ENCODE data around the gene HS2ST1.

The HS2ST1 gene

DNA sequence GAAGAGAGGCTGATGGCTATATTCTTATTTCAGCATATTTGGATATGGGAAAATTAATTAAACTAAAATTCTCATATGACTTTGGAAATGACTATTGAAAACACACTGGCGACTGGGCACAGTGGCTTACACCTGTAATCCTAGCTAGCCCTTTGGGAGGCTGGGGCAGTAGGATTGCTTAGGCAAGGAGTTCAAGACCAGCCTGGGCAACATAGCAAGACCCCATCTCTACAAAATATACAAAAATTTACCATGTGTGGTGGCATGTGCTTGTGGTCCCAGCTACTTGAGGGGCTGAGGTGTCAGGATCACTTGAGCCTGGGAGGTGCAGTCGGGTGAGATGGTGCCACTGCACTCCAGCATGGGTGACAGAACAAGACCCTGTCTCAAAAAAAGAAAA, 26.2 kb downstream of the HS2ST1 start:
- Histone ChIP-seq H2AFZ (ENCODE audit: low read length) (no peak overlapping the region), H3K4me2 (ENCODE audit: low read length) (no peak overlapping the region), H3K27me3 (ENCODE audit: insufficient read depth, low read length) (no peaks in the 10 kb centered on the region), H4K20me1 (ENCODE audit: insufficient read depth, low read length) (no peaks in the 10 kb centered on the region), H3K79me2 (ENCODE audit: insufficient read depth, low read length) (peaks cover 93% of the 10 kb centered on the region), H3K9me3 (ENCODE audit: low read length) (no peaks in the 10 kb centered on the region), H3K27ac (ENCODE audit: low read depth, low read length, poor library complexity, severe bottlenecking) (no peak overlapping the region), H3K4me1 (ENCODE audit: insufficient read depth, low read length, severe bottlenecking) (peaks cover 33% of the 10 kb centered on the region), H3K9ac (ENCODE audit: low read length) (no peak overlapping the region), H3K36me3 (ENCODE audit: insufficient read depth, low read length) (no peaks in the 10 kb centered on the region), H3K4me3 (ENCODE audit: low read depth, low read length, poor library complexity, severe bottlenecking) (no peak overlapping the region), H3K9me2 (ENCODE audit: low read depth, low read length) (no peaks in the 10 kb centered on the region), H3F3A (ENCODE audit: insufficient read depth, low read length) (no peaks in the 10 kb centered on the region)
- TF ChIP-seq EZH2 (IDR thresholded peaks at IDR 0.05; ENCODE audit: borderline replicate concordance, low read length): no peak
- TF ChIP-seq, protein P1, sequence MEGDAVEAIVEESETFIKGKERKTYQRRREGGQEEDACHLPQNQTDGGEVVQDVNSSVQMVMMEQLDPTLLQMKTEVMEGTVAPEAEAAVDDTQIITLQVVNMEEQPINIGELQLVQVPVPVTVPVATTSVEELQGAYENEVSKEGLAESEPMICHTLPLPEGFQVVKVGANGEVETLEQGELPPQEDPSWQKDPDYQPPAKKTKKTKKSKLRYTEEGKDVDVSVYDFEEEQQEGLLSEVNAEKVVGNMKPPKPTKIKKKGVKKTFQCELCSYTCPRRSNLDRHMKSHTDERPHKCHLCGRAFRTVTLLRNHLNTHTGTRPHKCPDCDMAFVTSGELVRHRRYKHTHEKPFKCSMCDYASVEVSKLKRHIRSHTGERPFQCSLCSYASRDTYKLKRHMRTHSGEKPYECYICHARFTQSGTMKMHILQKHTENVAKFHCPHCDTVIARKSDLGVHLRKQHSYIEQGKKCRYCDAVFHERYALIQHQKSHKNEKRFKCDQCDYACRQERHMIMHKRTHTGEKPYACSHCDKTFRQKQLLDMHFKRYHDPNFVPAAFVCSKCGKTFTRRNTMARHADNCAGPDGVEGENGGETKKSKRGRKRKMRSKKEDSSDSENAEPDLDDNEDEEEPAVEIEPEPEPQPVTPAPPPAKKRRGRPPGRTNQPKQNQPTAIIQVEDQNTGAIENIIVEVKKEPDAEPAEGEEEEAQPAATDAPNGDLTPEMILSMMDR (IDR thresholded peaks at IDR 0.05; ENCODE audit: low read length): no peak

DNA sequence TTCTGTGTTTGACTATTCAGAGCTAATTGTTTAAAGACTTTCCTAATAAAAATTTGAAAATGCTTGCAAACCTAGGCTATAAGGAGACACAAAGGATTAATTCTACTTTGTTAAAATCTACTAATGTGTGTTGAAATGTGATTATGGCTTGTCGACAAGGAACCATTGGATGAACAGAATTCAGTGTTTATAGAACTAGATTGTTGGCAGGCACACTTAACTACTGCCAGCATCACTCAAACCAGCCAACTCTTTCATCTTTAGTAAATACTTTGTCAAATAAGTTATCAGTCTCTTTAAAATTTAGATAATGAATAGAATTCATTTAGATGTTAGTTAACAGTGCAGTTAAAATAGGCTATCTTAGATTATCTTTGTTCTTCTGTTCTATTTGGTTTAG, 27.6 kb downstream of the HS2ST1 start:
- Histone ChIP-seq H3K36me3 (ENCODE audit: insufficient read depth, low read length) (no peaks in the 10 kb centered on the region), H3K79me2 (ENCODE audit: insufficient read depth, low read length) (peaks cover 93% of the 10 kb centered on the region), H3K4me1 (ENCODE audit: insufficient read depth, low read length, severe bottlenecking) (peaks cover 25% of the 10 kb centered on the region), H3K4me2 (ENCODE audit: low read length) (no peak overlapping the region), H3K9me2 (ENCODE audit: low read depth, low read length) (no peaks in the 10 kb centered on the region), H4K20me1 (ENCODE audit: insufficient read depth, low read length) (no peaks in the 10 kb centered on the region), H3K27me3 (ENCODE audit: insufficient read depth, low read length) (no peaks in the 10 kb centered on the region), H3F3A (ENCODE audit: insufficient read depth, low read length) (no peaks in the 10 kb centered on the region), H2AFZ (ENCODE audit: low read length) (no peak overlapping the region), H3K4me3 (ENCODE audit: low read depth, low read length, poor library complexity, severe bottlenecking) (no peak overlapping the region), H3K27ac (ENCODE audit: low read depth, low read length, poor library complexity, severe bottlenecking) (no peak overlapping the region), H3K9ac (ENCODE audit: low read length) (no peak overlapping the region), H3K9me3 (ENCODE audit: low read length) (no peaks in the 10 kb centered on the region)
- TF ChIP-seq, protein P1 (IDR thresholded peaks at IDR 0.05; ENCODE audit: low read length): no peak
- TF ChIP-seq EZH2 (IDR thresholded peaks at IDR 0.05; ENCODE audit: borderline replicate concordance, low read length): no peak

DNA sequence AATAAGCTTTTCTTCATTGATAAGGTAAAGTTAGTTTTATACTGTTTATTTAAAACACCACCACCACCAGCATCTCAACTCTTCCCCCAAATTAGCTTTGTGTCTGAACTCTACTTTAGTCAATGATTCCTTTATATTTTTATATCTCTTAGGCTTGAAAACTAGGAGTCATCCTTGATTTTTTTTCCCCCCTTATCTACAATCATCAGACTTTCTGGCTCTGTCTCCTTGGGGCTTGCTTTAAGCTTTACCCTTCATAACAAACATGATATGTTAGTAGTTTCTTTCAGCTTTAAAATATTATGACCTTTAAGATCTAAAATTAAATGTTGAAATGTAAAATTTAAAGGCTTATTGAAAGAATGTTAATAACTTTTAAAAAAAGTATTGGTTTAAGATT, 28.3 kb downstream of the HS2ST1 start:
- H3K27me3 ChIP-seq (ENCODE audit: insufficient read depth, low read length): no peaks in the 10 kb centered on the region
- H2AFZ ChIP-seq (ENCODE audit: low read length): no peak overlapping the region
- peaks cover 20% of the 10 kb centered on the region for H3K4me1 ChIP-seq (ENCODE audit: insufficient read depth, low read length, severe bottlenecking)
- no peak overlapping the region for H3K4me2 ChIP-seq (ENCODE audit: low read length)
- no peaks in the 10 kb centered on the region for H3K9me2 ChIP-seq (ENCODE audit: low read depth, low read length)
- H3K36me3 ChIP-seq (ENCODE audit: insufficient read depth, low read length): no peaks in the 10 kb centered on the region
- H3K9ac ChIP-seq (ENCODE audit: low read length): no peak overlapping the region
- no peak for TF ChIP-seq EZH2 (IDR thresholded peaks at IDR 0.05; ENCODE audit: borderline replicate concordance, low read length)
- TF ChIP-seq, protein P1 (IDR thresholded peaks at IDR 0.05; ENCODE audit: low read length): no peak
- no peak overlapping the region for H3K27ac ChIP-seq (ENCODE audit: low read depth, low read length, poor library complexity, severe bottlenecking)
- no peaks in the 10 kb centered on the region for H3F3A ChIP-seq (ENCODE audit: insufficient read depth, low read length)
- no peak overlapping the region for H3K4me3 ChIP-seq (ENCODE audit: low read depth, low read length, poor library complexity, severe bottlenecking)
- no peaks in the 10 kb centered on the region for H4K20me1 ChIP-seq (ENCODE audit: insufficient read depth, low read length)
- H3K9me3 ChIP-seq (ENCODE audit: low read length): no peaks in the 10 kb centered on the region
- peaks cover 92% of the 10 kb centered on the region for H3K79me2 ChIP-seq (ENCODE audit: insufficient read depth, low read length)

Data from OCI-LY1 (cell line).